Measurements from ENCODE around the gene TUBAL3. TPM values are rescaled to one million over a fixed set of nuclear protein-coding genes. Genes with fewer than 3 reads are reported as not detected.

Gene TUBAL3
- total RNA-seq (2021): 0.35 and 0.52 TPM in 2 replicates
- percentile 27 among the genes with signal in this experiment for Bru-seq, nascent RNA
- BruChase-seq, experiment 1, labeled RNA remaining after a 2-hour chase: percentile 35 among the genes with signal in this experiment
- percentile 24 among the genes with signal in this experiment for BruChase-seq, experiment 2, labeled RNA remaining after a 6-hour chase
- long read RNA-seq: 0 reads

DNA sequence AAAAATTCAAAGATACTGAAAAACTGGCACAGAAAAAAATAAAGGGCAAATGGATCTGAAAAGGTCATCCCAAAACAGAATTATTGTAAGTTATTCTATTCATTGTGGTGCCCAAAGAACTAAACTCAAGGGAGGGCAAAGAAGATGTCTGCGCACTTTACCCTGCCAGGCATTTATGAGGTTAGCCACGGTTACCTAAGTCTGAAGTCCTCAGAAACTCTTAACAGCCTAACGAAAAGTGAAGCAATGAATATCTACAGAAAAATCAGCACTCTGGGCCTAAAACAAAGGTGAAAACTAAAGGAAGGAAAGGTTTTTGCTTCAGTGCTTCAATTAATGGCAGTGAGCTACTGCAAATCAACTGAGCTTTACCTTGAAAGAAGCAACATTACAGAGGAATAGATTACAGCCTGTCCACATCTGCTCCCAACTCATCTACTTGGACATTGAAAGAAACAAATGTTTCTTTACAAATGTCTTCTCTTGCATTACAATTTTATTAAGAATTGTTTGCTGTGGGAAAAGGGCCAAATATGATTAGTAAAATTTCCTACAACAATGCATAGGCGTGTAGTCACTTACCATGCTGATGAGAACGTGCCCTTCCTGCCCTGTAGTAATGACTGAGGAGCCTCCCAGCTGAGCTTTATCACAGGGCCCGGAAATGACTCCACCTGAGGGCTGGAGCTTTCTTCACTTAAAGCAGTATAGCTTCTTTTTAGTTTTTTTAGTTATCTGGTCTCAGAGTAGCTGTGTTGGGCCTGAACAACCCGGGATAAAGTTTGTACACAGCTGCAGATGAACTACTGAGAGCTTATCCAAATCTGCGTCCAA, at the start of gene TUBAL3:
TUBAL3 (minus strand) TSS at position 621 of the 834 bp plus-strand sequence; CDS start at position 585, 36 bp downstream.
- Histone ChIP-seq H3K4me2 (no peak within 1 kb of the TSS), H3F3A (ENCODE audit: insufficient read depth, low read depth) (no peaks in the 10 kb centered on the region), H3K27ac (no peak within 1 kb of the TSS), H3K36me3 (ENCODE audit: low read depth) (no peaks in the 10 kb centered on the region), H4K20me1 (ENCODE audit: insufficient read depth) (no peaks in the 10 kb centered on the region), H3K9me2 (ENCODE audit: insufficient read depth) (no peaks in the 10 kb centered on the region), H3K4me3 (no peak within 1 kb of the TSS), H3K4me1 (replicated peaks; ENCODE audit: insufficient read depth) (no peaks in the 10 kb centered on the region), H3K27me3 (ENCODE audit: insufficient read depth, low read depth) (no peaks in the 10 kb centered on the region), H2AFZ (no peak within 1 kb of the TSS), H3K79me2 (ENCODE audit: low read depth) (no peaks in the 10 kb centered on the region), H3K9me3 (ENCODE audit: insufficient read depth, low read depth) (peaks cover 8% of the 10 kb centered on the region; the same call in 1 of the 2 replicates)
- ChIA-PET POLR2A (ENCODE audit: unreplicated experiment) (interaction anchor here (0.6 kb wide), 2 partner anchors 42 to 496 kb away, joined by 4 read pairs; no protein-coding TSS in a partner anchor), CTCF (interaction anchor here (0.6 kb wide), 1 partner anchor 390 kb away, joined by 3 read pairs; no protein-coding TSS in a partner anchor)
- BruUV-seq (replicated peaks): no TSS peak
- intact Hi-C loops (cut with micrococcal nuclease; ENCODE audit: unreplicated experiment): no loop called here
- TF ChIP-seq, protein P1, sequence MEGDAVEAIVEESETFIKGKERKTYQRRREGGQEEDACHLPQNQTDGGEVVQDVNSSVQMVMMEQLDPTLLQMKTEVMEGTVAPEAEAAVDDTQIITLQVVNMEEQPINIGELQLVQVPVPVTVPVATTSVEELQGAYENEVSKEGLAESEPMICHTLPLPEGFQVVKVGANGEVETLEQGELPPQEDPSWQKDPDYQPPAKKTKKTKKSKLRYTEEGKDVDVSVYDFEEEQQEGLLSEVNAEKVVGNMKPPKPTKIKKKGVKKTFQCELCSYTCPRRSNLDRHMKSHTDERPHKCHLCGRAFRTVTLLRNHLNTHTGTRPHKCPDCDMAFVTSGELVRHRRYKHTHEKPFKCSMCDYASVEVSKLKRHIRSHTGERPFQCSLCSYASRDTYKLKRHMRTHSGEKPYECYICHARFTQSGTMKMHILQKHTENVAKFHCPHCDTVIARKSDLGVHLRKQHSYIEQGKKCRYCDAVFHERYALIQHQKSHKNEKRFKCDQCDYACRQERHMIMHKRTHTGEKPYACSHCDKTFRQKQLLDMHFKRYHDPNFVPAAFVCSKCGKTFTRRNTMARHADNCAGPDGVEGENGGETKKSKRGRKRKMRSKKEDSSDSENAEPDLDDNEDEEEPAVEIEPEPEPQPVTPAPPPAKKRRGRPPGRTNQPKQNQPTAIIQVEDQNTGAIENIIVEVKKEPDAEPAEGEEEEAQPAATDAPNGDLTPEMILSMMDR (conservative IDR thresholded peaks at IDR 0.05): no peak
- no peak for TF ChIP-seq EZH2 (IDR thresholded peaks at IDR 0.05; ENCODE audit: low read depth)
- DNase-seq: no peak

DNA sequence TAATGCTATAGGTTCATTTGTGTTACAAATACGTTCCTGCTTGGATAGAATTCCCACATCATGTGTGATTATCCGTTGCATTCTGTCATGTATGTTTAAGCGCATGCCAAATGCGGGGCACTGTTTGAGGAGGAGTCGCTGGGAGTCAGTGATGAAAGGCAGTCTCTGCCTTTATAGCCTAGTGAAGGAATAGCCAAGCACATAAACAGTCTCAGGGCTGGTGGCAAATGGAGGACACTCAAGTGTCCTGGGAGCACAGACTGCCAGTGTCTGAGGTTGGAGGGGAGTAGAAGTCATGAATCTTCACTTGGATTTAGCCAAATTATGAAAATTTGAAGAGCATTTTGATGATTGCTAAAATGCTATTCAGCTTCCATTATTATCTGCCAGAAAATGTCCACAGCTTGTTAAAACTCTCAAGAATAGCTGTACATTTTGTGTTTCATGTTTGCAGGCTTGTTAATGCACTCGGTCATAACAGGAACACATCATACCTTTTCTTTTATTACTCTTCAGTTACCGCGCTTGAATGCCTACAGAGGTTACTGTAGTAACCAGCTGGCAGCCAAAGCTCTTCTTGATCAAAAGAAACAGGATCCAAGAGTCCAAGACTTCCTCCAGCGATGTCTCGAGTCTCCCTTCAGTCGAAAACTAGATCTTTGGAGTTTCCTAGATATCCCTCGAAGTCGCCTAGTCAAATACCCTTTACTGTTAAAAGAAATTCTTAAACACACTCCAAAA, 49.3 kb upstream of the TUBAL3 start:
- ChIA-PET POLR2A (ENCODE audit: unreplicated experiment) (no interaction called here), CTCF (no interaction called here)
- Histone ChIP-seq H3K27me3 (ENCODE audit: insufficient read depth, low read depth) (no peaks in the 10 kb centered on the region), H3F3A (ENCODE audit: insufficient read depth, low read depth) (peaks cover 67% of the 10 kb centered on the region), H3K4me3 (no peak overlapping the region), H3K4me1 (replicated peaks; ENCODE audit: insufficient read depth) (peaks cover 20% of the 10 kb centered on the region), H3K79me2 (ENCODE audit: low read depth) (peaks cover 83% of the 10 kb centered on the region), H3K36me3 (ENCODE audit: low read depth) (peaks cover 64% of the 10 kb centered on the region), H3K9me3 (ENCODE audit: insufficient read depth, low read depth) (no peaks in the 10 kb centered on the region), H3K27ac (0 out of 2 replicates have a peak overlapping the region, but pooled peaks have one; percentile 19), H4K20me1 (ENCODE audit: insufficient read depth) (peaks cover 12% of the 10 kb centered on the region), H2AFZ (no peak overlapping the region), H3K9me2 (ENCODE audit: insufficient read depth) (no peaks in the 10 kb centered on the region), H3K4me2 (no peak overlapping the region)
- intact Hi-C loops (cut with micrococcal nuclease; ENCODE audit: unreplicated experiment): no loop called here
- BruUV-seq (replicated peaks): no TSS peak
- TF ChIP-seq EZH2 (IDR thresholded peaks at IDR 0.05; ENCODE audit: low read depth): no peak
- TF ChIP-seq, protein P1 (conservative IDR thresholded peaks at IDR 0.05): no peak
- no peak for DNase-seq
